ENCODE data around the gene SPP2.

The SPP2 gene

GRCh38 chr2:234006501-234006900 is 44.0 kb upstream of the SPP2 start:
- Mint-ChIP-seq H3K4me1 (no peaks in the 10 kb centered on the region), H3K9me3 (no peaks in the 10 kb centered on the region), H3K27ac (no peak overlapping the region), H3K27me3 (ENCODE audit: low read depth) (peaks cover 8% of the 10 kb centered on the region), H3K4me3 (no peak overlapping the region), H3K36me3 (ENCODE audit: low read depth) (no peaks in the 10 kb centered on the region)
- TF ChIP-seq CTCF (IDR thresholded peaks at IDR 0.05; ENCODE audit: unreplicated experiment in 3 of 3): no peak

GRCh38 chr2:234014427-234014826 is 36.1 kb upstream of the SPP2 start:
- H3K36me3 Mint-ChIP-seq (ENCODE audit: low read depth): no peaks in the 10 kb centered on the region

GRCh38 chr2:234015861-234016260 is 34.6 kb upstream of the SPP2 start:
- Mint-ChIP-seq H3K4me1 (no peaks in the 10 kb centered on the region), H3K36me3 (ENCODE audit: low read depth) (no peaks in the 10 kb centered on the region), H3K27ac (no peak overlapping the region), H3K27me3 (ENCODE audit: low read depth) (no peaks in the 10 kb centered on the region), H3K4me3 (no peak overlapping the region), H3K9me3 (no peaks in the 10 kb centered on the region)
- TF ChIP-seq CTCF (IDR thresholded peaks at IDR 0.05; ENCODE audit: unreplicated experiment in 3 of 3): no peak

More at GRCh38 chr2:234014427-234014826, 36.1 kb upstream of the SPP2 start:
- no peaks in the 10 kb centered on the region for H3K4me1 Mint-ChIP-seq
- H3K4me3 Mint-ChIP-seq: no peak overlapping the region
- no peaks in the 10 kb centered on the region for H3K27me3 Mint-ChIP-seq (ENCODE audit: low read depth)
- no peak for TF ChIP-seq CTCF (IDR thresholded peaks at IDR 0.05; ENCODE audit: unreplicated experiment in 3 of 3)
- H3K27ac Mint-ChIP-seq: no peak overlapping the region
- no peaks in the 10 kb centered on the region for H3K9me3 Mint-ChIP-seq

GRCh38 chr2:234019896-234020295 is 30.6 kb upstream of the SPP2 start:
- Mint-ChIP-seq H3K27me3 (ENCODE audit: low read depth) (no peaks in the 10 kb centered on the region), H3K4me3 (no peak overlapping the region), H3K27ac (no peak overlapping the region), H3K36me3 (ENCODE audit: low read depth) (no peaks in the 10 kb centered on the region), H3K9me3 (peaks cover 12% of the 10 kb centered on the region), H3K4me1 (no peaks in the 10 kb centered on the region)
- no peak for TF ChIP-seq CTCF (IDR thresholded peaks at IDR 0.05; ENCODE audit: unreplicated experiment in 3 of 3)

GRCh38 chr2:234020332-234020731 is 30.2 kb upstream of the SPP2 start:
- no peak for TF ChIP-seq CTCF (IDR thresholded peaks at IDR 0.05; ENCODE audit: unreplicated experiment in 3 of 3)
- Mint-ChIP-seq H3K27ac (no peak overlapping the region), H3K4me1 (peaks cover 2% of the 10 kb centered on the region), H3K27me3 (ENCODE audit: low read depth) (no peaks in the 10 kb centered on the region), H3K9me3 (peaks cover 12% of the 10 kb centered on the region), H3K36me3 (ENCODE audit: low read depth) (no peaks in the 10 kb centered on the region), H3K4me3 (no peak overlapping the region)

- peaks cover 12% of the 10 kb centered on the region for H3K9me3 Mint-ChIP-seq
- no peak for TF ChIP-seq CTCF (IDR thresholded peaks at IDR 0.05; ENCODE audit: unreplicated experiment in 3 of 3)
- H3K4me3 Mint-ChIP-seq: no peak overlapping the region
- no peaks in the 10 kb centered on the region for H3K36me3 Mint-ChIP-seq (ENCODE audit: low read depth)
- H3K4me1 Mint-ChIP-seq: peaks cover 20% of the 10 kb centered on the region
- H3K27me3 Mint-ChIP-seq (ENCODE audit: low read depth): no peaks in the 10 kb centered on the region
- no peak overlapping the region for H3K27ac Mint-ChIP-seq
These were observed 28.1 kb upstream of the SPP2 start for GRCh38 chr2:234022424-234022823.
